T-helper 22 cell (primary cell): ENCODE data around the gene C1orf87.
"Not testable (repeated sequence)": the region's sequence is repeated elsewhere in the genome, so short reads cannot be mapped to it uniquely, and the experiment has no call there.

Experiments used
- DNase-seq: peaks from one replicate; pipeline ENCODE4 v3.0.0-alpha.2; 2020; ENCODE audit warnings: low read depth

The C1orf87 gene

DNA sequence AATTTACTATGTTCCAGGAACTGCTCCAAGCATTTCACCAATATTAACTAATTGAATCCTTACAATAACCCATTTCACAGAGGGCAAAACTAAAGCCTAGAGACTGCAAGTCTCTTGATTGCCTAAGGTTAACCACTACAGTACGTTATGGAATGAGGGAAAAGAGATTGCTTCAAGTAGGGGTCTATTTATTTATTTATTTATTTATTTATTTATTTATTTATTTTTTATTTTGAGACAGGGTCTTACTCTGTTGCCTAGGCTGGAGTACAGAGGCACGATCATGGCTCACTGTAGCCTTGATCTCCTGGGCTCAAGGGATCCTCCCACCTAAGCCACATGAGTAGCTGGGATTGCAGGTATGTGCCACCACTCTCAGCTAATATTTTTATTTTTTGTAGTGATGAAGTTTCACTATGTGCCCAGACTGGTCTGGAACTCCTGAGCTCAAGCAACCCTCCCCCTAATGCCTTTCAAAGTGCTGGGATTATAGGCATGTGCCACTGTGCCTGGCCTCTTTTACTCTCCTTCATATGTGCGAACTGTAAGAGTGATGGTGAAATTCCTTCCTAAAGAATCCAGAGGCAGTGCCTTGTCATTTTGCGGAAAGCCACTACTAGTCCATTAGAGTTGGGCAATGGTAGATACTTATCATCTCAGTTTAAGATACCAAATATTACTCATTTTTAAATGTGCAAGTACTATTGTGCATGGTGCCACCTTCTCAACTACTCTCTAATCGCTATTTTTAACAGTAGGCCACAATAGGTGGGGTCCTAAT is 81.3 kb downstream of the C1orf87 start:
- DNase-seq: no peak

DNA sequence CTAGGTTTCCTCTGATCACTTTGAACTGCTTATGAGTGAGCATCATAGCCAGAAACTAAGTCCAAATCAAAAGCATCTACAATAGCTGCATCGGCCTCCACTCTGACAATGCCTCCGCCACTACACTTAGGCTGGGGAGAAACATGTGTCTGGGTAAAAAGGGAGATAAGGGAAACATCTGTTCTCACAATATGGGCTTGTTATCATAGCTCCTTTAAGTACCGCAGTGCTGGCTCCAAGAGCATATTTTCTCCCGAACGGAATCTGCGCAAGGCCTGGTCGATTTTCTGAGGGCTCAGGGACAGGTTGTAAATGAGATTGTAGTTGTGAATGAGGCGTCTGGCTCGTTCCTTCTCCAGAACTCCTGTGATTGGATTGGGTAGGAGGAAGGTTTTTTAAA is 83.1 kb downstream of the C1orf87 start:
- no peak for DNase-seq

DNA sequence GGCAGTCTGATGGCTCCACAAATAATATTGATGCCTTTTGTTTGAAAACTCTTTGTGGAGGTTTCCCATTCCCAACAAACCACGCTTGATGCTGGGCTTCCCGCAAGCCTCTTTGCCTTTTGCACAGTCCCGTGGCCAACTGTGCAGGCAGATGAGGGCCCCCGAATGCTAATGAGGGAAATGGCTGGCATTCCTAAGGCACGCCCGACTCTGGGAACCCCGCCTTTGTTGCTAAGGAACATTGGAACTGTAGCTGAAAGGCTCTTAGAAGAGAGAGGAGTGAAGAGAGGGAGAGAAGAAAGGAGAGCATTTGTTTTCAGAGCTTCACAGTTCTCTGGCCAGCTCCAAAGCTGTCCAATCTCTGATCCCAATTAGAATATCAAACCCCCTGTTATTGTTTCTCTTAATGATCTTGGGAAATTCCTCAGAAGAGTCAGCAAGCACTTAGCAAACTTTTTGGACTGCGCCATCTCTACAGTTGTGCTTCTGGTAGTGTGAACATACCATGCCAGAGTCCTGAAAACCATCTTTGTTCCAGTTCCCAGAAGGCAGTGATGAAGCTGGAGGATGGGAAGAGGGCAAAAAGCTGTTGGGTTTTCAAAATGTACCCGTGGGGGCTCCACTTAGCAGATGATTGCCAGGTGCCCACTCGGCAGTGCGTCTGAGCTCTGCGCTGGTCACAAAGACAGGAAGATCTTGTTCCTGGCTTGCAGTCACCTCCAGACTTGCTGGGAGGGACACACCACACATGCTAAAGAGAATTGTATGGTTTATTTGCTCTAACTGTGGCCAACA is 86.9 kb downstream of the C1orf87 start:
- no peak for DNase-seq

DNA sequence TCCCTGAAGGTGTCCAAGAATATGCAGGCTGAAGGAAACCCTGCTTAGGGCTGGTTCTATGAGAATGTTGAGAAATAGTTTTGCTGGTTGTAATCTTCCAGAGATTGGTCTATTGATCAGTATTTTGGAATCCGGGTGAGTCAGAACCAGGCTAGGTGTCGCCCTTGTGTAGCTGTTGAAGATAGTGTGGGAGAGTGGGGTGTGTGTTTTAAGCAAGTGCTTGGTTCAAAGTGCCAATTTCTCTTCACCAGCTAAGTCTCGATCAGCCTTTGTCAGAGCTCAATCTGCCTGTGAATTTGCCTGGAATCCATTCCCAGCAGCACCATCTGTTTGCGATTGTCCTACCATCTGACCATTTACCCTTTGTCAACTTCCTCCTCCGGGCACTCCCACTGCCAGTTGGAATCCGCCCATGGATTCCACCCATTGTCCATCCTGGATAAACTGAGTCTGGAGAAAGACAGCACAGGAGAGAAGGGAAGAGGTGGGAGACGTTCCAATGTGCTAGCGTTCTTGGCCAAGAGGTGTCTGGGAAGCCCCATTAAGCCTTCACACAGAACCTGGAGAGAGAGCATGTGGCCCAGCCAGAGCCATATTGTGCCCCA is 87.6 kb downstream of the C1orf87 start:
- no peak for DNase-seq

DNA sequence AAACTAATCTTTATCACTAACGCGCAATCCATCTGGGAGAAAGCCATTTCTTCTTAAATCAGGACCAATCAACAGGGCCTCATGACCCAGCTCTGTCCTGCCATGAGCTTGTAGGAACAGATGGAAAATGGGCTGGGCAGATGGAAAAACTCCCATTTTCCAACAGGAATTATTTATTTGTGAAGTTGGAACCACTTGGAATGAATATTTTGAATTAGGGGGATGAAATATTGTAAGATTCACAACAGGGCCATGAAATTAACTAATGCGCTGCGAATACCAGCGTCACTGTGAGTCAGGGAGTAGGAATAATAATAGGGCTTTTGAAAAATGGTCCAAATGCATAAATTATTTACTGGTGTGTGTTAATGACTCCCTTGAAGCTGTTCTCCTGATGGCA is 93.9 kb downstream of the C1orf87 start:
- DNase-seq: no peak

DNA sequence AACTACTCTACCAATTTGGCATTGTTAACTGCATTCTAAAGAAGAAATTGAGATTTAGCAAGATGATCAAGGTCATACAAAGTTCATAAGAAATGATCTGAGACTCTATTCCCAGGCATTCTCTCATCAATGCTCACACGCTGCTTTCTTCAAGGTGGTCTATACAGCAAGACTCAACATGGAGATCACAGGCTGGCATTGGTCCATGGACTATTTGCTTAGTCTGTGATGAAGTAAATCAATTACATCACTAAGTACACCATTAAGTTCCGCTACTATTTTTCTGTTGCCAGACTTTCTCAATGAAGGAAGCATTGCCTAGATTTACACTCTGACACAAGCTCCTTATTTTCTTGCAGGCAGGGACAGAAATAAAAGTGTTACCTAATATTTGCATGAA is 95.1 kb downstream of the C1orf87 start:
- DNase-seq: no peak

DNA sequence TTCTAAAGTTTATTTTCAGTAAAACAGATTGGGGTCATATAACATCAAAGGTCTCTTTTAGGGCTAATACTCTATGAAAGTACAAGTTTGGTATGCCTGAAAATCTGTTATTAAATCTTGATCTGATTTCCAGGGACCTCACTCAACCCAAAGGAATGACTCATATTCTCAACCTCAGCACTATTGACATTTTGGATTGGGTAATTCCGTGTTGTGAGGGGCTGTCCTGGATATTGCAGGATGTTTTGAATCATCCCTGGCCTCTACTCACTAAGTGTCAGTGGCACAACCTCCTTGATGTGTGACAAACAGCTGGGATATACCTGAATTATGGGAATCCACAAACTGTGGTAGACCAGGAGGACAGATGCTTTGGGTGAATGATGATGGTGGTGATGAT is 95.5 kb downstream of the C1orf87 start:
- no peak for DNase-seq

DNA sequence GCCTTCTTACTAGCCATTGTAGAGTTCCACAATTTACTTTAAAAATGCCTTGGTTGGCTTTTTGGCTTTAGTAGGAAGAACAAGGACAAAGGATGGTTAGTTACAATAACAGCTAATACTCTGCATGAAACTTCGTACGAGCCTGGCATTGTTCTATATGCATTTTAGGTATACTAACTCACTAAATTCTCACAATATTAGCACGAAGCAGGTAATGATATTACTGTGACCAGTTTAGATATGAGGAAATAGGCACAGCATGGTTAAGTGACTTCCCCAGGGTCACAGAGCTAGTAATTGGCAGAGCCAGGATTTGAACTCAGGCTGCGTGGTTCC is 96.5 kb downstream of the C1orf87 start:
- DNase-seq: no peak

DNA sequence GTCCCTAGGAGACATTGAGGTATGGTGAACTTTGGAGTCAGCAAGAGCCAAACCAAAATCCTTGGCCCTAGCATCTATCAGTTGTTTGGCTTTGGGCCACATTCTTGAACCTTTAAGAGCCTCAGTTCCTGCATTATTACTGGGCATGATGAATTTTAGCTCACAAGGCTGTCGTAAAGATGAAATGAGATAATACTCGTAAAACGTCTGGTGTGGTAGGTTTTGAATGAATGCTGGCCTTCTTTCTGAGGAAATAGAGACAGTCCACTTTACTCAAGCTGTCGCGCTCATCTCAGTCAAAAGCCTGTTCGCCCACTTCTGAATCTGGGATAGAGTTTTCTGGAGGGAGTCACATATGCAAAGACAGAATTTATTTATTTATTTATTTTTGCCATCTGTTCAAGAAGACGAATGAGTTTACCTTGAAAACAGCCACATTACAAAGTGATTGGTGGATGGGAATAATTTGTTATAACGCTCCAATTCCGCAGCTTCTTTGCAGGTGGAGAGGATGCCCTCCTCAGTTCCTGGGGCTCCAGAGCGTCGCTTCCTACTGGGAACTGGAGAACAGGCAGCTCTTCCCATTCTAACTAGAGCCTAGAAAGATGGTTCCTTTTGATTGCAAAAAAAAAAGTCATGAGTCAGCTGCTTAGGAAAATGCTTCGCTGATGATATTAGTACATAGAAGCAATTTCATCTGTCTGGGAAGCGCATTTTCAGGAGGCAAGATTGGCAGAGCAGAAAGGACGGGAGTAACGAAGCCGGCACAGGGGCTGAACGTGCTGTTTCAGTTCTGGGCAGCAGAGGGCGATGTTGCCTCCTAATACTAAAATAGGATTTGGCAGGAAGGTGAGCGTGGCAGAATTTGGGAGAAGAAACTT is 97.1 kb downstream of the C1orf87 start:
- no peak for DNase-seq

DNA sequence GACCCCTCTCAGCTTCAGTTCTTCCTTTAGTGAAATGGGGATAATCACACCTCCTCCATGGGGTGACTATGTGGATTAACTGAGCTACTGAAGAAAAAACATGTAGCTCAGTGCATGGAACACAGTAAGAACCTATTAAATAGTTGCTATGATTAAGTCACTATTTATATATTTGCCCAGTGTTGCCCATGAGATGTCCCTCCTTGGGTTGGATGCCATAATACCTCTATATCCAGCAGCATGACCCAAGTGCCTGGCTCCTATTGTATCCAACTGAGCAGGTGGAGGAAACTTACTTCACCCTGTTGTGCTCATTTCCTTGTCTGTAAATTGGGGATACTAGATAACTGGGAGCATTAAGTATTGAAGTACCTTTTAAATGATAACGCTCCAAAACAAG is 99.9 kb downstream of the C1orf87 start:
- DNase-seq: no peak

DNA sequence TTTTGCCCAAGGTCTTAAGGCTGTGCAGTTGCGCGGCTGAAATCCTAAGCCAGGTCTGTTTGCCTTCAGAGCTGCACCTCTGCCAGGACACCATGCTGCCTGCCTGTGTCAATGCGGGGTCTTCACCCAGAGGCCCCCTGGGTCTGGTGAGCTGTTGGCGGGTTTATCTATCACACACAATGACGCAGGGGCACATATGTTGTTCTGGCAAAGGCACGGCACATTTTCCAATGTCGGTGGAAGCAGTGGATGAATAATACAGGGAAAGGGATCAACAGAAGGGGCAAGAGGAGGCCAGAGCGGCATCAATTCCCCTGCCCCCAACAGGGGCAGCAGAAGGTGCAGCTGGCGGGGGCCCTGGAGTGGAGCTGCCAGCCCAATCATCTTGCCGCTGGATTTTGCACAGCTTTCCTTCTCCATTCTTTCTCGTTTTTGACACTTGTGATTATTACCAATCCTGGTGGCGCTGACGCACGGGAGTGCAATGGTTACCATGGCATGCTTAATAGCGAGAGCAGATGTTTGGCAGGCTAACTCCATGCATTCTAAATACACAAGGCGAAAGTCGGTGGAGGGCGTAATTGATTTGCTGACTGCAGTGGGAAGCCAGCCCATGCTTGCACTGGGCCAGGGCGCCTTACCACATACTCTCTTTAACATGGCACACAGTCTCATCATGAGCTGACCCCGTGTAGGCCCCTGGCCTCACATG is 101.2 kb downstream of the C1orf87 start:
- DNase-seq: no peak

DNA sequence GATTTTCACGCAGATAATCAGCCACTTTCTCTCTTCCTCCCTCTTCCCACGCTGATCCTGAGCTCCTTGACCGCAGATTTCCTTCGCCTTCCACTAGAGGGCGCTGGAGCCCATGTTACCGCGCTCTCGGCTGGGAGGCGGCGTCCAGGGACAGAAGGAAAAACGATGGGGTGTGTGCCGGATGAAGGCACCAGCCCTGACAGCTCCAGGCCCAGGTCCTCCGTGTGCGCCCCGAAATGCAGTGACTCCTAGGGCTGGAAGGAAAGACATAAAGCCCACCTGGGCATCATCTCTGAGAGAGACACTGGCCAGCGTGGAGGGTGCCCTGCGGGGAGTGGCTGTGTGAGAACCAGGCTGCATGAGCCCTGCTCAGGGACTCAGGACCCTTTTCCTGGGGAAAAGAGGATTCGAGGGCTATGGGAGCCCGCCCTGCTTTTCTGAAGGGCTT is 102.1 kb downstream of the C1orf87 start:
- DNase-seq: no peak

DNA sequence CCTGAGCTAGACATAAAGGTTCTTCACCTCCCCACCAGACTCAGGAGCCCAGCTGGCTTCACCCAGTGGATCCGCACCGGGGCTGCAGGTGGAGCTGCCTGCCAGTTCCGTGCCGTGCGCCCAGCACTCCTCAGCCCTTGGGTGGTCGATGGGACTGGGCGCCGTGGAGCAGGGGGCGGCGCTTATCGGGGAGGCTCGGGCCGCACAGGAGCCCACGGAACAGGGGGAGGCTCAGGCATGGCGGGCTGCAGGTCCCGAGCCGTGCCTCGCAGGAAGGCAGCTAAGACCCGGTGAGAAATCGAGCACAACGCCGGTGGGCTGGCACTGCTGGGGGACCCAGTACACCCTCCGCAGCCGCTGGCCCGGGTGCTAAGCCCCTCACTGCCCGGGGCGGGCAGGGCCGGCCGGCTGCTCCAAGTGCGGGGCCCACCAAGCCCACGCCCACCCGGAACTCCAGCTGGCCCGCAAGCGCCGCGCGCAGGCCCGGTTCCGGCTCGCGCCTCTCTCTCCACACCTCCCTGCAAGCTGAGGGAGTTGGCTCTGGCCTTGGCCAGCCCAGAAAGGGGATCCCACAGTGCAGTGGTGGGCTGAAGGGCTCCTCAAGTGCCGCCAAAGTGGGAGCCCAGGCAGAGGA is 103.9 kb downstream of the C1orf87 start:
- DNase-seq: not testable (repeated sequence)

DNA sequence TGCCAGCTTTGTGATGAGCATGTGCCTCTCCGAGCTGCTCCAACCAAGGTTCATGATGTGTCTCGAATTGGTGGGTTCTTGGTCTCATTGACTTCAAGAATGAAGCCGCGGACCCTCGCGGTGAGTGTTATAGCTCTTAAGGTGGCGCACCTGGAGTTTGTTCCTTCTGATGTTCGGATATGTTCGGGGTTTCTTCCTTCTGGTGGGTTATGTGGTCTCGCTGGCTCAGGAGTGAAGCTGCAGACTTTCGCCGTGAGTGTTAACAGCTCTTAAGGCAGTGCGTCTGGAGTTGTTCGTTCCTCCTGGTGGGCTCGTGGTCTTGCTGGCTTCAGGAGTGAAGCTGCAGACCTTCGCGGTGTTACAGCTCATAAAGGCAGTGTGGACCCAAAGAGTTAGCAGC is 104.8 kb downstream of the C1orf87 start:
- not testable (repeated sequence) for DNase-seq

DNA sequence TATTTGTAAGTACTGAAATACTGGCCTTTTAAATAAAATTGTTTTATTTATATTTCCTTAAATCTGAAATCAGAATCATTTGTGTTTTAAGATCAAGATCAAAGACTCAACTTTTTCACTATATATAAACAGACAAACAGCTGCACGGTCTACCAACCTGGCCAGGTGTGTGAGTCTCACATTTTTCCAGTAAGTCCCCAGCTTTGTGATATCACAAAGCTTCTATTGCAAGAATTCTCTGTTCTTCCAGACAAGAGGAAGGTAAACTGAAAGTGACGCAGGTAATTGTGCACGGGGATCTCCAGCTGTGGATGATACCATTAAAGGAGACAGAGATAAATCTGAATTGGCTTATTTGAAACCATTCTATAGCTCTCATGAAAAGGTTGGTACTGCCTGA is 105.8 kb downstream of the C1orf87 start:
- no peak for DNase-seq

DNA sequence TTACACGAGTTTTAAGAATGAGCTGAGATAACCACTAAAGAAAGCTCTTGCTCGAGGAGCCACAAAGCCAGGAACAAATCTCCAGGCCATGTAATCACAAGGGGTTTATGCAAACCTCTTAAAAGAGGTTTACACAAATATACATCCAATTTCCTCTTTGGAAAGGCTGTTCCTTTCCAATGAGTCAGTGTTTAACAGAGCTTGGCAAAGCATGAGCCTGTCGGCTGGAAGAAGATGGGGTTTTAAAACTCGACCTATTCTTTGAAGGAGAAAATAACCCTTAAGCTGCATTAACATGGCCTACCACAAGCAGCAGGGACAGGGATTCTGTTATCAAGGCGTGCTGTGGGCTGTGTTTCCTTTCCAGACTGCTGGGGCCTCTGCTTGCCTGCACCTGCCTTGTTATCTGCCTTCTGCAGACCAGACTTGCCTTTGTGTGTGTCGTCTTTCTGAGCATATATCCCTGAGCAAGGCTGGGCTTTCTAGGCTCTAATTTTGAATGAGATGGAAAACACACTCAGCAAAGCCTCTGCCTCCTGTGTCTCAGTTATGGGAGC is 106.4 kb downstream of the C1orf87 start:
- DNase-seq: no peak

DNA sequence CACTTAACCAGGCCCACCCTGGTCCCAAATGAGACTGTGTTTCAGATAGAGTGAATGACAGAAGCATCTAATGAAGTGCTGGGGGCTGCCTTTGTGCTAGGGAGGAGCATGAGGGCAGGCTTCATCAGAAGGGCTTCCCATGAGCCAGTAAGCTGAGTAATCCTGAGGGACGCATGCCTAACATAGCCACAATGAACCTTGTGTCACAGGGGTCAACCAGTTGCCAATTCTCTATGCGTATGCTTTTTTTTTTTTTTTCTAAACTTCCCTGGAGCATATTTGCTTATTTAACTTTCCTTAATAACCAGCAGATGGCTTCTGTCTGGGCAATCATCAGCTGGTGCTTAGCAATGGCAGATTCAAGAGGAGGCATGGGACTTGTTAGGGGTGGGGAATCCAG is 121.5 kb downstream of the C1orf87 start:
- DNase-seq: no peak

DNA sequence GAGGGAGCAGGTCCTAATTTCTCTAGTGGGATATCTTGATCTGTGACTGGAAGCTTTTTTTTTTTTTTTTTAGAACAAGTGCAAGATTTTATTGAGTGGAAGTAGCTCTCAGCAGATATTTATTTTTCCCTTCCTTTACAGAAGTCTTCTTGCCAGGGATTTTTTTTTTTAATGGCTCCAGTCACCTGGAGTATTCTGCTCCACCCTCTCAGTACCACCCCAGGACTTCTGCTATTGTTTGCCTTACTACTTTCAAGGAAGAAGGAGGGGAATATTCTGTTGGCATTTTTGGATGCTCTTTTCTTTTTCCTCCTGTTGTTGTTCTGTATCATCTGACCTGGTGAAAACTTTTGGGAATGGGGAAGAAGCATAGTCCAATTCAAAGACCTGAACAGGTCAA is 123.9 kb downstream of the C1orf87 start:
- DNase-seq: no peak

DNA sequence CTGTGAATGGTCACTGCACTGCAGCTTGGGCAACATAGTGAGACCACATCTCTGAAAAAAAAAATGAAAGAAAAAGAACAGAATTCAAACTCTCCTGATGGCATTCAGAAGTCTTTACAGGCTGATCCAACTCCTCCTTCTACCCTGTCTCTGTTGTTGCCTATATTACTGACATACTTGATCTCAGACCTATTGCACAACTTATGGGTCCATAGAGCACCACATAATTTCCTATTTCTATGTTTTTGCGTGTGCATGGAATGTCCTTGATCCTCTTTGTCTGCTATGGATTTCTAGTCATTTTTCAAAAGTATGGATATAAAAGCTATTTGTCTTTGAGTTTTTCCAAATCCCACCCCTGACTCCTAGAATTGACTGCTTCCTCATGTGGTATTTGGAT is 124.6 kb downstream of the C1orf87 start:
- no peak for DNase-seq

DNA sequence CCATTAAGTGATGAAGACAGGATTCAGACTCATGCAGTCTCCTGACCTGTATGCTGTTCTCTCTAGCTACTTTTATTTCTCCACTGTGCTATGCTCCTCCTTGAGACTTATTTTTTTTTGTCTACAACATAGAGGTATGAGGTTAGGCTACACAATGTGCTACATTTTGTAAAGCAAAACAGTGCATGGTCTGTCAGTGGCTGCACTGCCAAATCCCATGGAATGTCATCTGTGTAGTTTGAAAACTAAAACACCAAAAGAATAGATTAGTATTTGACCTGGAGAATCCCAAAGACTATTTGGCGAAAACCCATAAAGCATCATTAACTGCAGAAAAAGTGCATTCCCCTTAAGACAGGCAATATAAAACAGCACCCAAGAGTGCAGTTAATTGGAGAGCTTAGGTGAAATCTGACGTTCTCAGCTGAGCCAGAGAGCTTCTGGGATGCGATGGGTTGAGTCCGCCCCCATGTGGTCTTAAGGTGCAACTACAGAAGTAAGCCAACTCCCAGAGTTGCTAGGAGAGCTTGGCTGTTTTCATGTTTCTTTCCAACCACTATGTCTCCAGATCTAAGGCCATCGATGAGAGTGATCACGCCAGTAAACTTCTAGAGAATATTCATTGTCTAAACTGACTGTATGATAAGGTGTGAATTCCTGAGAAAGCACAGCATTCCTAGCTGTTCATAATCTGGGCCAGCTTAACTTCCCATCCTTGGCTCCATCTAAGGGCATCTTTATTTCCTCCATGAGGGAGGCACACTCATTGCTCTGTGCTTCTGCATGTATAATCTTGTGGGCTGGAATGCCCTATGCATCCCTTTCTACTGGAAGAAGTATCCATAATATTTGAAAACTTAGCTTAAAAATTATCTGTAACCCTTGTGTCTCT is 126.3 kb downstream of the C1orf87 start:
- DNase-seq: no peak
